SK-N-SH treated with all-trans-retinoic acid at 6 μM for 48 hours (cell line): ENCODE data around the gene DIP2C.

Source experiments
- ARNTL ChIP-seq: fragments of 450-650 bp; formaldehyde crosslinking; IDR thresholded peaks from 2 replicates; pipeline ENCODE4 v1.5.0; 2020; ENCODE audit warnings: low read depth, mild to moderate bottlenecking, moderate library complexity, borderline replicate concordance
- GLIS3 ChIP-seq: fragments of 250-450 bp; sonication (Bioruptor Pico); IDR thresholded peaks from 2 replicates; pipeline ENCODE4 v1.5.0; 2020; ENCODE audit warnings: mild to moderate bottlenecking, moderate library complexity
- ISL1 ChIP-seq: fragments of 250-450 bp; sonication (Bioruptor Pico); IDR thresholded peaks from 2 replicates; pipeline ENCODE4 v2.1.2; 2022; ENCODE audit warnings: mild to moderate bottlenecking, moderate library complexity
- OSR1 ChIP-seq: fragments of 250-450 bp; sonication (Bioruptor Pico); IDR thresholded peaks from 2 replicates; pipeline ENCODE4 v1.8.0; 2022; ENCODE audit warnings: moderate library complexity, mild to moderate bottlenecking, inconsistent platforms
- PATZ1 ChIP-seq: fragments of 250-450 bp; sonication (Bioruptor Pico); IDR thresholded peaks from 2 replicates; pipeline ENCODE4 v1.8.0; 2020; ENCODE audit warnings: mild to moderate bottlenecking, moderate library complexity, borderline replicate concordance
- PPARA ChIP-seq: fragments of 250-450 bp; sonication (Bioruptor Pico); IDR thresholded peaks from 2 replicates; pipeline ENCODE4 v1.5.0; 2020; ENCODE audit warnings: mild to moderate bottlenecking, borderline replicate concordance
- RARB ChIP-seq: fragments of 250-450 bp; sonication (Bioruptor Pico); IDR thresholded peaks from 2 replicates; pipeline ENCODE4 v1.8.0; 2021; ENCODE audit warnings: mild to moderate bottlenecking, moderate library complexity
- TOX ChIP-seq: fragments of 250-450 bp; sonication (Bioruptor Pico); IDR thresholded peaks from 2 replicates; pipeline ENCODE4 v1.8.0; 2021; ENCODE audit warnings: mild to moderate bottlenecking, moderate library complexity, borderline replicate concordance
- TSHZ2 ChIP-seq: fragments of 250-450 bp; sonication (Bioruptor Pico); IDR thresholded peaks from 2 replicates; pipeline ENCODE4 v1.5.0; 2020; ENCODE audit warnings: mild to moderate bottlenecking, moderate library complexity
- ZFP3 ChIP-seq: fragments of 250-450 bp; sonication (Bioruptor Pico); IDR thresholded peaks from 2 replicates; pipeline ENCODE4 v1.5.0; 2020; ENCODE audit warnings: mild to moderate bottlenecking, moderate library complexity
- ZNF8 ChIP-seq: fragments of 450-650 bp; formaldehyde crosslinking; IDR thresholded peaks from 2 replicates; pipeline ENCODE4 v1.5.0; 2020; ENCODE audit warnings: mild to moderate bottlenecking, moderate library complexity
- TF ChIP-seq, protein P1 (sequence below): fragments of 250-450 bp; sonication (Bioruptor Pico); IDR thresholded peaks from 2 replicates; pipeline ENCODE4 v1.5.1; 2021; ENCODE audit warnings: mild to moderate bottlenecking, moderate library complexity
- TF ChIP-seq, protein P2 (sequence below): fragments of 250-450 bp; sonication (Bioruptor Pico); IDR thresholded peaks from 2 replicates; pipeline ENCODE4 v1.5.1; 2020; ENCODE audit warnings: low read depth, mild to moderate bottlenecking, moderate library complexity

DNA sequence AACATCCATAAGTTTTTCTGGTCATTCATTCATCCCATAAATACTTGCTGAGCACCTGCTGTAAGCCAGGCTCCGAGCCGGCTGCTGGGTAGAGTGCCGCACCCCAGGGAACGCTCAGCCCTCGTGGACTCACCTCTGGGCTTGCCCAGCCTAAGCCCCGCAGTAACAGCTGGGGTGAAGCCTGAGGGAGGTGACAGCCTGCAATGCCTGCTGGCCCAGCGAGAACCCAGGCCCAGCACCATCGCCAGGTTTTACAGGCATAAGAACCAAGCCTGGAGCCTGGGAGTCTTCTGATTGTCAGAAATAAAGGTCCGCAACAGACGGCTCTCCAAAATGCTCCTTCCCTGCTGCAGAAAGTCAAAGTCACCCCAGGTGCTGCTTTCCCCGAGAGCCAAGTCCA, 348.8 kb downstream of the DIP2C start:
- TF ChIP-seq ARNTL (CRISPR knock-in tag) (no peak), PATZ1 (CRISPR knock-in tag) (no peak), ZFP3 (CRISPR knock-in tag) (no peak), TOX (CRISPR knock-in tag) (no peak), ZNF8 (no peak), TSHZ2 (CRISPR knock-in tag) (no peak), OSR1 (no peak), ISL1 (CRISPR knock-in tag) (no peak), GLIS3 (no peak), PPARA (CRISPR knock-in tag) (no peak), RARB (CRISPR knock-in tag) (no peak)
- TF ChIP-seq, protein P1, sequence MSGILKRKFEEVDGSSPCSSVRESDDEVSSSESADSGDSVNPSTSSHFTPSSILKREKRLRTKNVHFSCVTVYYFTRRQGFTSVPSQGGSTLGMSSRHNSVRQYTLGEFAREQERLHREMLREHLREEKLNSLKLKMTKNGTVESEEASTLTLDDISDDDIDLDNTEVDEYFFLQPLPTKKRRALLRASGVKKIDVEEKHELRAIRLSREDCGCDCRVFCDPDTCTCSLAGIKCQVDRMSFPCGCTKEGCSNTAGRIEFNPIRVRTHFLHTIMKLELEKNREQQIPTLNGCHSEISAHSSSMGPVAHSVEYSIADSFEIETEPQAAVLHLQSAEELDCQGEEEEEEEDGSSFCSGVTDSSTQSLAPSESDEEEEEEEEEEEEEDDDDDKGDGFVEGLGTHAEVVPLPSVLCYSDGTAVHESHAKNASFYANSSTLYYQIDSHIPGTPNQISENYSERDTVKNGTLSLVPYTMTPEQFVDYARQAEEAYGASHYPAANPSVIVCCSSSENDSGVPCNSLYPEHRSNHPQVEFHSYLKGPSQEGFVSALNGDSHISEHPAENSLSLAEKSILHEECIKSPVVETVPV (CRISPR knock-in tag) = no peak
- TF ChIP-seq, protein P2, sequence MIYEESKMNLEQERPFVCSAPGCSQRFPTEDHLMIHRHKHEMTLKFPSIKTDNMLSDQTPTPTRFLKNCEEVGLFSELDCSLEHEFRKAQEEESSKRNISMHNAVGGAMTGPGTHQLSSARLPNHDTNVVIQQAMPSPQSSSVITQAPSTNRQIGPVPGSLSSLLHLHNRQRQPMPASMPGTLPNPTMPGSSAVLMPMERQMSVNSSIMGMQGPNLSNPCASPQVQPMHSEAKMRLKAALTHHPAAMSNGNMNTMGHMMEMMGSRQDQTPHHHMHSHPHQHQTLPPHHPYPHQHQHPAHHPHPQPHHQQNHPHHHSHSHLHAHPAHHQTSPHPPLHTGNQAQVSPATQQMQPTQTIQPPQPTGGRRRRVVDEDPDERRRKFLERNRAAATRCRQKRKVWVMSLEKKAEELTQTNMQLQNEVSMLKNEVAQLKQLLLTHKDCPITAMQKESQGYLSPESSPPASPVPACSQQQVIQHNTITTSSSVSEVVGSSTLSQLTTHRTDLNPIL (CRISPR knock-in tag) = no peak
